ENCODE data around the gene NTM.
"Not testable (repeated sequence)": the region's sequence is repeated elsewhere in the genome, so short reads cannot be mapped to it uniquely, and the experiment has no call there.

NTM gene

DNA sequence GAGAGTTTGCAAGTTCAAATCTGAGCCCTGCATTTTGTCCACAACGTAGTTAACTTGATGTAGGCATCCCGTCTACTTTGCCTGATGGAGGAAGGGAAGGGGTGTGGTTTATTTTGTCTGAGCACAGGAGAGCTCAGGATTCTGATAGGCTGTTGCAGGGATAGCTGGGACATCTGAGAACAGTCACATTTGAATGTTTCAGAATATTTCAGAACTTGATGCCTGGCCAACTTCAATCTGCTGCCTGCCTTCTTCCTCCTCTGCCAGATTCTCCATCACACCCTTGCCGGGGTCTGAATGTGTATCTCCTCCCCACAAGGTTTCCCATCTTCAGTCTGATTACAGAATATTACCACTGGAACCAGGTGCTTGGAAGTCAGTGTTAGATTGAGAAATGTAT is 51.6 kb downstream of the NTM start:
- DNase-seq (ENCODE audit: low spot score) = no peak

DNA sequence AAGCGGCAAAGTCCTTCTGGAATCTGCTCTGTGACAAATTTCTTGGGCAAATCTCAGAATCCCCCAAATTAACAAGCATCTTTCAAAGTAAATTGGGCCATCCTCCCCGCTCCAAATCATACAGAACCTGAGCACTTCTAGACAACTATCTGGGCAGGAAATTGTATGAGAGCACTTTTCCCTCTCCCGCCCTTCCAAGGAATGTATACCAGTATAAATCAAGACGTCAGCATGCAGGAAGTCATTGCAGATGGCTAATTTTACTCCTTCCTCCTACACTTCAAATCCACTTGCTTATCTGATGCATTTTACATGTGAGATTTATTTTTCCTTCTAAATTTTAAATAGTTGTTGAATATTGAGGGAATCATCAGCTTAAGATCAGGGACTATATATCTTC is 52.1 kb downstream of the NTM start:
- no peak for DNase-seq (ENCODE audit: low spot score)

DNA sequence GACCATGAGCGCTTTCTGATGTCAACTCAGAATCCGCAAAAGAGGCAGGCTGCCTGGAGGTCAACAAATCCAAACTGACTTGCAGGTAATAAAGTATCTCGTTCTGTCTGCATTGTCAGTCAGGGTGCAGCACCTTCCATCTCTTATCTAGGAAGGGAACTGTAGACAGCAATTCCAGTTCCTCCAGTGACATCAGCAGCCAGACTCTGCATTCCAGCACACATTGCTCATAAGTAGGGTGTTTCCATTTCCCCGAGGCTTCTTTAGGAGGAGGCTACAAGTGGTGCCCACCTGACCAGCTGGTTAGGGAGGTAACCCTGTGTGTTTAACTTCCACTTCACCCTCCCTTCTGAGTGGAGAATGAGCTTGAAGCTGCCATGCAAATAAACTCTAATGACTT is 53.3 kb downstream of the NTM start:
- peak; percentile 5 for DNase-seq (ENCODE audit: low spot score)

DNA sequence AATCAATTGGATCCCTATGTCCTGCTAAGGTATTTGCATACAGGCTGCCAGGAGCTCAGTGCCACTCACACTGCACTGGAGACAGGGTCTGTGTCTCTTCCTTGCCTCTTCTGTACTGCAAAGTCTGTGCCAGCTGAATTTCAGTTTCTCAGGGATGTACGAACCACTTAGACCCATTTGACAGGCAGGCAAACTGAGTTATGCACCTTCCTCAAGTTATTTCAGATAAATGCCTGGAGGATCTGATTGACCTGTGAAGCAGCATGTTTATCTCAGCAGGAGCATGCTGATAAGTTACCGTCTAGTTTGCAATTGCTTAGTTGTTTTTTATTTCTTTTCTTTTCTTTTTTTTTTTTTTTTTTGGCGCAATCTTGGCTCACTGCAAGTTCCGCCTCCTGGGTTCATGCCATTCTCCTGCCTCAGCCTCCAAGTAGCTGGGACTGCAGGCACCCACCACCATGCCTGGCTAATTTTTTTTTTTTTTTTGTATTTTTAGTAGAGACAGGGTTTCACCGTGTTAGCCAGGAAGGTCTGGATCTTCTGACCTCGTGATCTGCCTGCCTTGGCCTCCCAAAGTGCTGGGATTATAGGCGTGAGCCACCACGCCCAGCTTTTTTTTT is 54.0 kb downstream of the NTM start:
- DNase-seq (ENCODE audit: low spot score) = not testable (repeated sequence)

DNA sequence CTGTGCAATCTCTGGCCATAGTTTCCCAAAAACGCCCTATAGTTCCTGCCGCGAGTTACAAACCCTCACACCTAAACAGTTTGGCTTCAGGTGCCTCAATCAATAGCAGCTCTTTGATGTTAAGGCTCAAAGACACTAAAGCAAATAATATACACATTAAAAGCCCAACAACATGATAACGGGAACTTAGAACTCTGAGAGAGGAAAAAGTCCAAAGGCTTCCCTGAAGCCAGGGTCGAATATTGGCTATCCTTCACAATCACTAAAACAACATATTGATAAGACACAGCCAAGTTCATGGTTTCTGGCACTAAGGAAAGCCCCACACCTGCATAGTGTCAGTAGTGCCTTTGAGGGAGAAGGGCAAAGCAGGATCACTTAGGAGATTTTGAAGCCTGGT is 54.9 kb downstream of the NTM start:
- DNase-seq (ENCODE audit: low spot score) = no peak

DNA sequence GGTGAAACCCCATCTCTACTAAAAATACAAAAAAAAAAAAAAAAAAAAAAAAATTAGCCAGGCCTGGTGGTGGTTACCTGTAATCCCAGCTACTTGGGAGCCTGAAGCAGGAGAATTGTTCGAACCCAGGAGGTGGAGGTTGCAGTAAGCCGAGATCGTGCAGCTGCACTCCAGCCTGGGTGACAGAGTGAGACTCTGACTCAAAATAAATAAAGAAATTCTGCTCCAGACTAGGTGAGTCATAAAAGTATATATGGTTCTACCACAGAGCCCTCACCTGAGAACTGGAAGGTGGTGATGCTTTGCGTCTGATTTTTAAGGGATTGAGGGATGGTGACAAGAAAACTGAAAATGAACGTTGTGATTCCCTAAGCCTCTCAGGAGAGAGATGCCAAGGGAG is 58.4 kb downstream of the NTM start:
- DNase-seq (ENCODE audit: low spot score) = no peak

DNA sequence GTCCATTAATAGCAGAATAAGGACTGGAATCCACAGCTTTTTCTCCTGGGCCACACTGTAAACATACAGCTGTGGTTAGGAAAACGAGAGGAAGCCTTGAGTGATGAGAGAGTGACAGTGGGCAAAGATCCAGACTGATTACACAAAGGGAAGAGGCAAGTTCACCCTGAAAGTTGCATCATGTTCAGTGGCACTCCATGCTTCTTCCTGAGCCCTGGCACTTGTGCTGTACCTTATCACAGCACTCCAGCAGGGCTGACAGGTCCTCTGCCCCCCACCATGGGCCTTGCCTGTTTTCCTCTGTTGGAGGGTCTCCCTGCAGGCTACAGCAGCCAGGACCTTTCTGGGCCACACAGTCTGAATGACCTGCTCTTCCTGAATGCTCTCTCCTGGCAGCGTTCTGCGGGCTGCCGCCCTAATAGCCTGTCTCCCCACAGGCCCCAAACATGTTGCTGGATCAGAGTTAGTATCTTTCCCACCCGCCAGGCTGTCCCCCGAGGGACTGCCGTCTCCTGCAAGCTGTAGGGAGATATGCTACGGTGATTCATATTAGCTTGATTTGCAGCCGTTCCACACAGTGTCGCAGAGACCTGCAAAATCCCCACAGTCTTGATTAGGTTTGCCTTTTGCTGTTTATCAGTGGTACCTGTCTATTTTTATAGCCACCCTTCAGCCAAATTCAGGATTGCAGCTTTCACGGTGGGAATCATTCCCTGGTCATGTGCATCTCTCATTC is 60.2 kb downstream of the NTM start:
- DNase-seq (ENCODE audit: low spot score) = no peak

DNA sequence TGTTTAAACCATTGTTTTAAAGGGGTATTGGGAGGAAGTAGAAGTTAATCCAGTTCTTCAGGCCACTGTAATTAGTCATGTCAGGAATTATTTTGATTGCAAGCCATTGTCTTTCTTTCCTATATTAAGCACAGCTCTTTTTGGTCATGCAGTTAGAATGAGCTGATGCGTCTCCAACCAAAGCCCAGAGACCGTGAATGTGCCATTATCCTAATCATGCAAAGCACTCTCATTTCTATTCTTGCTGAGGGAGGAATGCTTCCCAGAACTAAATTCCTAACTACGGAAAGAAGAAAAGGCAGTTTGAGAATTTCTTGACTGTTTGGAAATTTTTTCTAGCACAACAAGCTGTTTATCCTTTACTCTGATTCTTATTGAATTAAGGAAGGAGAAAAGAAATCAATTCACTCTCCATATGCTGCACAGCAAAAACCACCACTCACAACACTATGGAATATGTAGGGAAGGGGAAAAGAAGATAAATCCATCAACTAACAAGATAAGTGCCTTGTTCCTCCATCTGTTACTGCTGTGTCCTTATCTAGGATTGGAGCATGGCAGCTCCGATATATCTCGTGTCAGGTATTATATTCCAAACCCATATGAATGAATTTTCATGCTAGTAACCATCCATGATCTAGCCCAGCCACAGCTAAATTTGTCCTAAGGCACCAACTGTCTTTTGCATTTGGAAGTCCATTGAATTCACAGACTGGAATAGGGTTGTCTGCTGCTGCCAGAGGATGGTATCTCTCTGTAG is 70.8 kb downstream of the NTM start:
- no peak for DNase-seq (ENCODE audit: low spot score)

DNA sequence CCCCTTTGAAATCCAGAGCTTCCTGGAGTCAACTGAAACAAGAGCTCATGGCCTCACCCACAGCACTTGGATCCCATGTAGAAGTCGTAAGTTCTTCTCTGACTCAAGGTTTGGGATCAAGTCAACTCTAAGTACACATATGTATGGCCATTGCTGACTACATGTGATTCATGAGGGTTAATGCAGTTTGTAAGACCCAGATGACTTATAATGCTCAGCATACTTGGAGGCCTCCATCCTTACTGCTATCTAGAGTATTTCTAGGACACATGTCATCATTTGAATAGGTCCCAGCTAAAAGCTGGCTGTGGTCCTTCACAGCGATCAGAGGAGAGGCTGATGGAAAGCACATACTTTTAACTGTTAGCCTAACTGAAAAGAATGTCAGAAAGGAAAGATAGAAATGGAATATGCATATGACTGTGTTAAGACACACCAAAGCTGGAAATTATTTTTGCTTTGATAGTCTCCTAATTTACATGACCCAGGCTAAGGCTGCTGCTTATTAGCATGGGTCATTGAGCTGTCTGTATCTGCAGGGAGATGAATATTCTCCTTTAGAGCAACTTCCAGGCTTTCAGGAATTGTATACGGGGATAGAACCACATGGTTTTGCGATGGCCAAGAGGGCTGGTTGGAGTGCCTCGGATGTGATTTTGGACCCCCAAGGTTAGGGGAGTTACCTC is 76.3 kb downstream of the NTM start:
- DNase-seq (ENCODE audit: low spot score) = no peak

DNA sequence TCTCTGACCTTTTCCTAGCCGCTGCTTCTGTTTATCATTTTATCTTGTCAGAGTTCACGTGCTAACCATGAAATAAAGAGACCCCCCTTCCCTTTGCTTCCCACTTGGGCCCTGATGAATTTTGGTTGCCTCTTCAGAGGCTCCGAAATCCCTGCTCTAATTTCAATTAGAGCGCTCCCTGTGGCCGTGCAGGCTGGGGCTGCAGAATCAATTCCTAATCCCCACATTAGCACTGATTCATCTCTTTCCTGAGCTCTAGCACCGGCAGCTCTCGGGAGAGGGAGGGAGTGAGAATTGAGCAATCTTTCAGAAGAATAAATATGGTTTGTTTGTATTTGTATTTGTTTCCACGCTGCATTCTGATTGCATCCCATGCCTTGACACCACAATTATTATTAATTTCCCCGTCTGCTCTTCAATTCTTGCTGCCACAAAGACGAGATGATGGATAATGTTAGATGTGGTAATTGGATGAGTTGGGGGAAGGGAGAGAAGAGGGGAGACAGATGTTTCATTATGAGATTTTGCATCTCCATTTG is 76.9 kb downstream of the NTM start:
- no peak for DNase-seq (ENCODE audit: low spot score)

DNA sequence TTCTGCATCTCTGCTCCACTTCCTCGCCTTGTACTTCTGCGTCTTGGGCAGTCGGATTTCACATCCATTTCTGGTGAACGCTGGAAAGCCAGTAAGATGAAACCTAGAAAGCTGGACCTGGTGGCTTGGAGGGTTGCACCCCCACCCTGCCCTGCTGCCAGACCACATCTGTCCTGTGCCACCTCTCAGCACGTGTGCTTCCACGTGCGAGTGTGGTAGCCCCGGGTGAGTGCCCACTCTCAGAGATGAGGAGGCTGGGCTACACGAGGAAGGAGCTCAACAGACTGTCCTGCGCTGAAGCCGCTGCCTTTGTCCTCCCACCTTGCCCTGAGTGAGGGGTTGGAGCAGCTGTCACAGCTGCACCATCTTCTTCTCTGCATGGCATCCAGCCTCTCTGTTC is 77.5 kb downstream of the NTM start:
- no peak for DNase-seq (ENCODE audit: low spot score)

DNA sequence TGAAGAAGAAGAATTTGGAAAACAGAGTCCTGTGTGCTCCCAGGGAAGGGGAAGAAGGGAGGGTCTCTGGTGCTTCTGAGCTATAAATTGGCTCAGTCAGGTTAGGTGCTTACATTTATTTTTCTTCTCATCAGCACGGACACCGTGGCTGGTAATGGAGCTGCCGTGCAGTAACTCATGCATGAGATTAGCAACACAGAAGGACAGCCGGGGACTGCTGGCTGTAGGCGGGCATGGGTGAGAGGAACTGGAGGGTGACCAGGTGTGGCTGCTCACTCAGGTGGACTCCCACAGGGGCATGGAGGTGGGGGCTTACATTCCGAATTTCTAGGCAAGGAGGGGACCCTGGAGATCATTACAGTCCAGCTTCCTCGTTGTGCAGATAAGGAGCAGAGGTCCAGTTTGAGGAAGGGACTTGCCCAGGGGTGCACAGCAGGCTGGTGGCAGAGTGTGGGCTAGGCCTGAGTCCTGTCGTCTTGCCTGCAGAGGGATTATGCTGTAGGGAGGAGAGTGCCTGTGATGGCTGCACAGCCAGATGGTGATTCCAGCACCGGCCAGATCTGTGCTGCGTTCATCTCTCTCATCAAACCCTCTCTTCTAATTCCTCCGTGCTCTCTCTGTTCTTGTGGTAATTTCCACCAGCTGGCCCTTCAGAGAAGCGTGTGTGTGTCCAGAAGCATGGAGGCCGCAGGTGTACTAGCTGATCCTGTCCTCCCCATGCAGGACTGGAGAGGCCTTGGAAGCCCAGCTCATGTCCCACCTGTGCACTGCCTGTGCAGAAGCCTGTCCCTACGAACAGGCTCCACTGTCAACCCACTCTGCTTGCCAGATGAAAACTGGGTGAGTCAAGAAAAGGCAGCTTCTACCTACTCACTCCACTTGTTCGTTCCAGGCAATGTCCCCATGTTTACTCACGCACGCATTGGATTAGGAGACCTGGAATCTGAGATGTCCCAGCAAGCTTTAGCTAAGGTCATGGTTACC is 78.9 kb downstream of the NTM start:
- DNase-seq (ENCODE audit: low spot score) = no peak

DNA sequence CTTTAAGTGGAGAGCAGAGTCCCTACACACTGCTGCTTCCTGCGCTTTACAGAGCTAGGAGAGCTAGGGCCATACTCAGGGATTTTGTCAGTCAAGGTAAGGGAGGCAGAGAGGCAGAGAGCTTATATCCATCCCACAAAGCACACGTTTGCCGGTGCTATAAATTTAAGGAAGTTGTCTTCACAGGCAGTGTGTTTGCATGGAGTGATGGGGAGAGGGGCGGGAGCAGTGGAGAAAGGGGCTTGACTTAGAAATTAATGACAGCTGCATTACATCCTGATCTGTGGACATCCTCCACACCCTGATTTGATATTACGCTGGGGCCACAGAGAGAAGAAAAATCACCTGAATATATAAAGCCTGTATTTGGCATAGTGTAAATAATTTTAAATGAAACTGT is 84.1 kb downstream of the NTM start:
- DNase-seq (ENCODE audit: low spot score) = no peak

DNA sequence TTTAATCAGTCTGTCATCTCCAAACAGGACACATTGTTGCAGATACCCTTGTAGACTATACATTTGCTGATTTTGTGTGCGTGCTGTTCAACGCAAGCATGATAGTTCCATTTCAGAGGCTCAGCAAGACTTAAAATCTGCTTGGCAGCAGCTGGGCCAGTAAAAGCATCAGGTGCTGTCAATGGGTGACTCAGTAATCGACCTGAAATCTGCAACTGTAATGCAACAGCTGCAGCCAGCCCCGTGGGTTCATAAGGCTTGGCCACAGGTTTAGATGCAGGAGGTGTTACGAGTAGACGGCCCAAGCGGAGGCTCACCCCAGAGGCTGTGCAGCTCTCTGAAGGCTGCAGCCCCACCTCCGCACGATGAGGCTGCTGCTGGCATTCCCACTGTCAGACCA is 84.6 kb downstream of the NTM start:
- DNase-seq (ENCODE audit: low spot score) = no peak

DNA sequence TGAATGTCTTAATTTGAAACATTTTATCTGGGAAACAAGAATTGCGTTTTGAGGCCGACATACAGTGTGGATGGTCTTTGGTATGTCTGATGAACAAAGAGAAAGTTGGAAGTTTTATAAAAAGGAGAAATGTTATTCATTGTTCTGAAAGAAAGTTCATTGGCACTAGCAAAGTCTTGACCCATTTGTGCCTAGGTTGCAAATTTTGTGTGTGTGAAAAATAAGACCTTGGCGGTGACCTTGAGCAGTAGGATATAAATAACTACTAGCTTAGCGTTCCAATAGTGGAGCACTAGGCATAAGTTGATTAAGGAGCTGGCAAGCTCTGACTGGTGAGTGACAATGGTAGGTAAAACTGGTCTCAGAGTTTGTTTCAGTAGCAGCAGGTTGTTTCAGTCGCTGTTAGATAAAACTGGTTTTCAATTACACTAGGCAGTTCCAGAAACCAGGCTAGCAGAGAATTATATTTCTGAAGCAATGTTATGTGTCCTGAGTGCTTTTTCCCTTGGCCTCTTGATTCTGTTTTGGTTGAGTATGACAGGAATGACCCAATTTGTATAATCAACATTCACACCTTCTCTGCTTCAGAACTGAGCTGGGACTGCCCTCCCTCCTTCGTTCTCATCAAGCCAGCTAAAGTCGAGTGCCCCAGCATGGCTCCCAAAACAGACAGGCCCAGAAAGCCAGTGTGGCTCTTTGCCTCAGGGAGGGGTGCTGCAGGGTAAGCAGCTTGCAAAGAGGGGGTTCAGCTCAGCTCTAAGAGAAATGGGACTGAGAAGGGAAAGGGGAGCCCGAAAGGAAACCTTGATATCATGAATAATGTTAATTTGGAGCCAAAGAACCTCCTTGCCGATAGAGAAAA is 85.7 kb downstream of the NTM start:
- DNase-seq (ENCODE audit: low spot score) = no peak

DNA sequence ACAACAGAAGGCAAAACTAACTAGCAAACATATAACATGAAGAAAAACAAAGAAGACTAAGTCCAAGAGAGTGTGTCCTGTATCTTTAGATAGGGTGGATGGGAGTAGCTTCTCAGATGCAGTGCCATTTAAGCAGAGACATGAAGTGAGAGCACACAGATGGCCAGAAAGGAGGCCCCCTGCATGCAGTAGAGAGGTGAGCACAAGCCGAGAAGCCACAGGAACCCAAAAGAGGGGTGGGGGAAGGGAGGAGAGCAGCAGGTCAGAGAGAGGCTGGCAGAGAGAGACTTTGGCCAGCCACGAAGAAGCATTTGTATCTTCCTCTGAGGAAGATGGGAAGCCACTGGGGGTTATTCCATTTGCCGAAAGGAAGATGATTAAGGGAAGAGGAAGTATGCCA is 86.7 kb downstream of the NTM start:
- DNase-seq (ENCODE audit: low spot score) = no peak

DNA sequence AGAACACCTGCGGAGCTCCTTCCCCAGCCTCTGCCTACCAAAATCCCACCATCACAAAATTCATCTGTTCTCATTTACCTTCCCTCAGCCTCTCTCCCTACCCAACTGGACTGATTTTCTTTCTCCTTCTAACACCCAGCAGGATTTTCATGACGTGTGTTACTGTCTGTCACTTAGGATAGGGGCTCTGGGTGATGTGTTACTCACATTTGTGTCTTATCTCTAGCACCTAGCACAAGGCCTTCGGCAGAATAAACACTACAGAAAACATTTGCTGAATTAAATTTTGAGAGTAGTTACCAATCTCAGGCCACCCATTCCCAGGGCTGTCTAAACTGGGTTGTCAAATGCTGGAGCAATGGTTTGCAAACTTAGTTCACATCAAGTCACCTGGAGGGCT is 88.0 kb downstream of the NTM start:
- no peak for DNase-seq (ENCODE audit: low spot score)

DNA sequence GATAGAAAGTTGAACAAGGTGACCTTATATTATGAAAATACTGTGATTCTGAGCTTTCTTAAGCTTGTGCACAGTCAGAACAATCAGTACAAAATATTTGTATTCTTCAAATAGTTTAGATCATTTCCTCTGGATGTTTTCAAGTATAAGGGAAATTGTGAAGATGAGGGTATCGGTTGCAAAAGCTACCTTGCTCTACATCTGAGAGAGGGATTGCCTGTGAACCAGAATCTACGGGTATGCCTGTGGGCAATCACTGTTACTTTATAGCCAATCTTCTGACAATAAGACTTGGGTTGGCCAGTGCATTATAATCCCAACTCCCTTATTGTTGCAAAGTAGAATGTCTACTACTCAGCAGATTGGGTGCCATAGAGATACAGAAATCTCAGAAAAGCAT is 90.5 kb downstream of the NTM start:
- DNase-seq (ENCODE audit: low spot score) = no peak

DNA sequence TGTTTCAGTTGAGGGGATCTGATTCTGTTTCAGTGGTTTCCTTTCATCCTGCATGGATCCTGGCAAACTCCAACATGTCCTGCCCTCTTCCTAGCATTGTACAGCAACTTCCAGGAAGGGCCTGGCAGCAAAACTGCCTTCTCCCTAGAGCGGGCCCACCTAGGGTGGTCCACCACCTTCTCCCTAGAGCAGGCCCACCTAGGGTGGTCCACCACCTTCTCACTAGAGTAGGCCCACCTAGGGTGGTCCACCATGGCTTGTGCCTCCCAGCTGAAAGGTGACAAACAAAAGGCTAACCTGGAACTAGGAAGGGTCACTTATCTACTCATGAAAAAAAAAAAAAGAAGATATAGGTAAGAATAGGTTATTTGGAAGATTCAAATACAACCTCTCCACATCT is 92.2 kb downstream of the NTM start:
- DNase-seq (ENCODE audit: low spot score) = no peak

DNA sequence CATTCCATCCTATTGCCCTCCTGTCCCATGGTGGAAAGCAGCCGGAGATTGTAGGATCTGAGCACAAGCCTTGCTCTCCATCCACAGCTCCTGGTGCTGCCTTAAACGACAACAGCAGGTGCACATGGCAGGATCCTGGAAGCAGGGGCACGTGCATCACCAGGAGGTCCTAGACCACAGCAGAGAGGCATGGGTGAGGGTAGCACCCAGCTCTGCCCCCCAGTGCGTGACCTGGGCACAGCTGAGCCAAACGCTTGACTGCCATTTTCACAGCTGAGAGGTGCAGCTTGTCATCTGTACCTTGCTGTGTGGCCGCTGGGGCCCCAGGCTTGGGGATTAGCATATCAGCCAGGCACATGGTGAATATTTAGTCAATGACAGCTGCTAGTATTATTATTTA is 92.7 kb downstream of the NTM start:
- no peak for DNase-seq (ENCODE audit: low spot score)

All from hepatic stellate cell (primary cell).